Hepatocyte (in vitro differentiated cells): ENCODE data around the gene USP32. TPM values are rescaled to one million over a fixed set of nuclear protein-coding genes. Genes with fewer than 3 reads are reported as not detected.
"Not testable (repeated sequence)": the region's sequence is repeated elsewhere in the genome, so short reads cannot be mapped to it uniquely, and the experiment has no call there.

ENCODE experiments used
- DNase-seq: peaks from one replicate; pipeline ENCODE4 v3.0.0-alpha.2; 2016; ENCODE audit warnings: low spot score
- H2AFZ ChIP-seq: fragments of 200-600 bp; sonication (generic); 2 replicates; pipeline ENCODE4 v1.6.0; 2016; ENCODE audit warnings: antibody characterized with exemption, mild to moderate bottlenecking
- H3K27ac ChIP-seq: fragments of 200-600 bp; sonication (generic); 2 replicates; pipeline ENCODE4 v1.5.1; 2016; ENCODE audit warnings: mild to moderate bottlenecking
- H3K27me3 ChIP-seq: fragments of 200-600 bp; sonication (generic); 2 replicates; pipeline ENCODE4 v1.6.1; 2016
- H3K36me3 ChIP-seq: fragments of 200-600 bp; sonication (generic); replicated peaks from 2 replicates; pipeline ENCODE4 v1.5.1; 2016; ENCODE audit warnings: low read depth; ENCODE audit not compliant: insufficient read depth
- H3K4me1 ChIP-seq: fragments of 200-600 bp; sonication (generic); 2 replicates; pipeline ENCODE4 v1.5.1; 2016; ENCODE audit warnings: mild to moderate bottlenecking, moderate library complexity; ENCODE audit not compliant: insufficient read depth
- H3K4me2 ChIP-seq: fragments of 200-600 bp; sonication (generic); 2 replicates; pipeline ENCODE4 v1.6.0; 2016
- H3K4me3 ChIP-seq: fragments of 200-600 bp; sonication (generic); 2 replicates; pipeline ENCODE4 v1.5.1; 2016; ENCODE audit warnings: mild to moderate bottlenecking
- H3K79me2 ChIP-seq: fragments of 200-600 bp; sonication (generic); 2 replicates; pipeline ENCODE4 v1.6.0; 2017; ENCODE audit warnings: mild to moderate bottlenecking
- H3K9me2 ChIP-seq: fragments of 200-600 bp; sonication (generic); replicated peaks from 2 replicates; pipeline ENCODE4 v1.6.0; 2017; ENCODE audit warnings: mild to moderate bottlenecking; ENCODE audit not compliant: insufficient read depth
- H3K9me3 ChIP-seq: fragments of 200-600 bp; sonication (generic); 2 replicates; pipeline ENCODE4 v1.5.1; 2016; ENCODE audit warnings: low read depth, mild to moderate bottlenecking
- H4K20me1 ChIP-seq: fragments of 200-600 bp; sonication (generic); 2 replicates; pipeline ENCODE4 v1.6.0; 2016; ENCODE audit warnings: mild to moderate bottlenecking; ENCODE audit not compliant: insufficient read depth, poor library complexity, severe bottlenecking
- EZH2 ChIP-seq: fragments of 200-600 bp; sonication (generic); IDR thresholded peaks from 2 replicates; pipeline ENCODE4 v1.6.1; 2016; ENCODE audit warnings: antibody characterized with exemption, mild to moderate bottlenecking, borderline replicate concordance
- EZH2phosphoT487 ChIP-seq: fragments of 200-600 bp; sonication (generic); IDR thresholded peaks from one replicate; pipeline ENCODE4 v1.6.1; 2018; ENCODE audit warnings: antibody characterized with exemption, mild to moderate bottlenecking, low read depth, moderate library complexity; ENCODE audit not compliant: unreplicated experiment, severe bottlenecking
- WGBS: methylation state at CpG from one replicate; pipeline ENCODE4 v1.1.6; 2016; ENCODE audit warnings: low lambda C conversion rate; ENCODE audit errors: missing lambda C conversion rate; 5-methylcytosine and 5-hydroxymethylcytosine counted together
- polyA plus RNA-seq: library from polyadenylated mRNA; unstranded; fragments of >200 nt; fragmentation: Nextera tagmentation; extraction: Ambion mirVana; gene quantifications from 2 replicates; pipeline ENCODE4 v1.2.1, GENCODE V29; 2016
- total RNA-seq: library from RNA; depleted of rRNA; stranded (reverse); fragments of >200 nt; gene quantifications from 2 replicates; pipeline ENCODE4 v1.2.3, GENCODE V29; 2014
- TF ChIP-seq, protein P1 (sequence below): fragments of 200-600 bp; sonication (generic); IDR thresholded peaks from 2 replicates; pipeline ENCODE4 v1.5.1; 2016; ENCODE audit warnings: antibody characterized with exemption, mild to moderate bottlenecking; ENCODE audit not compliant: poor library complexity

The USP32 gene
- total and polyA plus RNA-seq, 2 experiments from 2014 or later = 15.3 to 37.0 TPM

DNA sequence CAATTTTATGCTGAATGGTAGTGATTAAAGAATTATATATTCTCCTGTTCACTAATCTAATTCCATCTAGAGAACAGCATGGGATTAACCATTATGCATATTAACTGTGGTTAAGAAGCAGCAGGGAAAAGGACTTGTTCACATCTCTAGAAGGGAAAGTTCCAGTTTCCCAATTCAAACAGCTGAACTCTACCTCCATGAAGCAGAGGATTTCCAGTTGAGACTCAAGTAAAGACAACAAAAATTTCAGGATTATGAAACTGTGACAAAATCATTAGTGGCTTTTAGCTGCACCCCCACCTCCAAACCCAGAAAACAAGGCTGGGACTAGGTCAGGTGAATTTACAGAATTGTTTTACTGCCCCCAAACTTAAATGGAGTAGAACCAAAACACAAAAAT lies 73.6 kb downstream of the USP32 start:
- DNase-seq = no peak
- no peak overlapping the region for H2AFZ ChIP-seq
- no peak overlapping the region for H3K4me3 ChIP-seq
- H3K4me1 ChIP-seq = no peaks in the 10 kb centered on the region
- no peaks in the 10 kb centered on the region for H3K9me2 ChIP-seq
- no peak overlapping the region for H3K4me2 ChIP-seq
- TF ChIP-seq, protein P1, sequence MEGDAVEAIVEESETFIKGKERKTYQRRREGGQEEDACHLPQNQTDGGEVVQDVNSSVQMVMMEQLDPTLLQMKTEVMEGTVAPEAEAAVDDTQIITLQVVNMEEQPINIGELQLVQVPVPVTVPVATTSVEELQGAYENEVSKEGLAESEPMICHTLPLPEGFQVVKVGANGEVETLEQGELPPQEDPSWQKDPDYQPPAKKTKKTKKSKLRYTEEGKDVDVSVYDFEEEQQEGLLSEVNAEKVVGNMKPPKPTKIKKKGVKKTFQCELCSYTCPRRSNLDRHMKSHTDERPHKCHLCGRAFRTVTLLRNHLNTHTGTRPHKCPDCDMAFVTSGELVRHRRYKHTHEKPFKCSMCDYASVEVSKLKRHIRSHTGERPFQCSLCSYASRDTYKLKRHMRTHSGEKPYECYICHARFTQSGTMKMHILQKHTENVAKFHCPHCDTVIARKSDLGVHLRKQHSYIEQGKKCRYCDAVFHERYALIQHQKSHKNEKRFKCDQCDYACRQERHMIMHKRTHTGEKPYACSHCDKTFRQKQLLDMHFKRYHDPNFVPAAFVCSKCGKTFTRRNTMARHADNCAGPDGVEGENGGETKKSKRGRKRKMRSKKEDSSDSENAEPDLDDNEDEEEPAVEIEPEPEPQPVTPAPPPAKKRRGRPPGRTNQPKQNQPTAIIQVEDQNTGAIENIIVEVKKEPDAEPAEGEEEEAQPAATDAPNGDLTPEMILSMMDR = no peak
- peaks cover 88% of the 10 kb centered on the region for H3K79me2 ChIP-seq
- H3K27ac ChIP-seq = no peak overlapping the region
- H4K20me1 ChIP-seq = peaks cover 16% of the 10 kb centered on the region
- H3K9me3 ChIP-seq = no peaks in the 10 kb centered on the region
- no peaks in the 10 kb centered on the region for H3K36me3 ChIP-seq
- no peaks in the 10 kb centered on the region for H3K27me3 ChIP-seq

GRCh38 chr17:60315650-60316049 lies 76.3 kb downstream of the USP32 start:
- H3K4me1 ChIP-seq = no peaks in the 10 kb centered on the region
- peaks cover 85% of the 10 kb centered on the region for H3K79me2 ChIP-seq
- H3K36me3 ChIP-seq = no peaks in the 10 kb centered on the region
- TF ChIP-seq, protein P1 = no peak
- no peak for TF ChIP-seq EZH2
- TF ChIP-seq EZH2phosphoT487 = no peak
- H3K9me2 ChIP-seq = no peaks in the 10 kb centered on the region
- peaks cover 8% of the 10 kb centered on the region for H4K20me1 ChIP-seq
- WGBS = 93% methylated on average over 2 of the region's 2 CpGs
- H3K4me2 ChIP-seq = no peak overlapping the region
- no peak for DNase-seq
- no peaks in the 10 kb centered on the region for H3K27me3 ChIP-seq
- H3K9me3 ChIP-seq = no peaks in the 10 kb centered on the region
- no peak overlapping the region for H3K4me3 ChIP-seq
- H3K27ac ChIP-seq = no peak overlapping the region
- H2AFZ ChIP-seq = no peak overlapping the region

DNA sequence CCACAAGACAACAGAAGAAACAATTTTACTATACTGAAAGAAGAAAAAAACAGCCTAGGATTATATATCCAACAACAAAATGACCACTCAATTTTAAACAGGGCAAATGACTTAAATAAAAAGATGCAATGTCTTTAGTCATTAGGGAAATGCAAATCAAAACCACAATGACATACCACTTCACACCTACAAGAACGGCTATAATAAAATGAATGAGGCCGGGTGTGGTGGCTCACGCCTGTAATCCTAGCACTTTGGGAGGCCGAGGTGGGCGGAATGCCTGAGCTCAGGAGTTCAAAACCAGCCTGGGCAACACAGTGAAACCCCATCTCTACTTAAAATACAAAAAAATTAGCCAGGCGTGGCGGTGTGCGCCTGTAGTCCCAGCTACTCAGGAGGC lies 77.0 kb downstream of the USP32 start:
- H3K4me2 ChIP-seq, H3K27me3 ChIP-seq, H2AFZ ChIP-seq, H3K4me3 ChIP-seq, H3K9me3 ChIP-seq, DNase-seq, H3K27ac ChIP-seq, H3K9me2 ChIP-seq, H4K20me1 ChIP-seq, H3K4me1 ChIP-seq, H3K36me3 ChIP-seq: not testable (repeated sequence)
- 95% methylated on average over 8 of the region's 8 CpGs for WGBS
- H3K79me2 ChIP-seq = peaks cover 85% of the 10 kb centered on the region

GRCh38 chr17:60314423-60314822 lies 77.5 kb downstream of the USP32 start:
- WGBS = 100% methylated on average over 1 of the region's 1 CpG
- no peaks in the 10 kb centered on the region for H3K9me2 ChIP-seq
- no peaks in the 10 kb centered on the region for H3K27me3 ChIP-seq
- H4K20me1 ChIP-seq = no peaks in the 10 kb centered on the region
- H3K27ac ChIP-seq = no peak overlapping the region
- H3K36me3 ChIP-seq = no peaks in the 10 kb centered on the region
- H3K9me3 ChIP-seq = no peaks in the 10 kb centered on the region
- TF ChIP-seq, protein P1 = no peak
- no peak for TF ChIP-seq EZH2
- no peak for TF ChIP-seq EZH2phosphoT487
- DNase-seq = no peak
- no peaks in the 10 kb centered on the region for H3K4me1 ChIP-seq
- H3K4me2 ChIP-seq = no peak overlapping the region
- H3K79me2 ChIP-seq = peaks cover 85% of the 10 kb centered on the region
- no peak overlapping the region for H3K4me3 ChIP-seq
- no peak overlapping the region for H2AFZ ChIP-seq
